ENCODE results near the gene STK16.

- no peak for TF ChIP-seq CTCF (IDR thresholded peaks at IDR 0.05)
- no peak for TF ChIP-seq POLR2A (IDR thresholded peaks at IDR 0.05)
- TF ChIP-seq EP300 (IDR thresholded peaks at IDR 0.05; ENCODE audit: low read depth): no peak
- no peak for TF ChIP-seq POLR2AphosphoS5 (IDR thresholded peaks at IDR 0.05)
These were observed 16.0 kb downstream of the STK16 start for GRCh38 chr2:219261024-219261855.

Data from transverse colon (tissue), 4 donors.